NCI-H1092 treated with DMSO at 0.1 percent for 48 hours (cell line): ENCODE measurements around the gene NCAM2.
"Not testable (repeated sequence)": the region's sequence is repeated elsewhere in the genome, so short reads cannot be mapped to it uniquely, and the experiment has no call there.

Experiments
- DNase-seq: peaks from one replicate; lab custom pipeline; 2025; lab: John Stamatoyannopoulos, UW

NCAM2 gene

GRCh38 chr21:21324297-21324696, 326.1 kb downstream of the NCAM2 start:
- no peak for DNase-seq

GRCh38 chr21:21332492-21332891, 334.3 kb downstream of the NCAM2 start:
- no peak for DNase-seq

DNA sequence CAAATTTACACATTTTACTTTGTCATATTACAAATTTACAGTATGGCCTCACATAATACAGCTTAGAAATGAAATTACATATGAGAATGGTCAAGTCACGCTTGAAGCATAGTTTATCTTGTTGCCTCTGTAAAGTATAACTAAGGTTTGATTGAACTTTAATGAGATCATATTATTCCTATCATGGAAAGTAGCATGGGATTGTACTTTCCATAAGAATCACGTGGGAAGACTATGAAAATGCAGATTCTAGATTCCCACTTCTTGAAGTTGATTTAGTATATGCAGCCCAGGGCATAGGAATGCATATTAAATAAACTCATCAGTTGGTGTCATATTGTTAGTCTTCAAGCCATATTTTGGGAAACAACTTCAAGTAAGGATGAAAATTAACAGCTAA, 342.8 kb downstream of the NCAM2 start:
- DNase-seq, result no peak

GRCh38 chr21:21345296-21345695, 347.1 kb downstream of the NCAM2 start:
- no peak for DNase-seq

DNA sequence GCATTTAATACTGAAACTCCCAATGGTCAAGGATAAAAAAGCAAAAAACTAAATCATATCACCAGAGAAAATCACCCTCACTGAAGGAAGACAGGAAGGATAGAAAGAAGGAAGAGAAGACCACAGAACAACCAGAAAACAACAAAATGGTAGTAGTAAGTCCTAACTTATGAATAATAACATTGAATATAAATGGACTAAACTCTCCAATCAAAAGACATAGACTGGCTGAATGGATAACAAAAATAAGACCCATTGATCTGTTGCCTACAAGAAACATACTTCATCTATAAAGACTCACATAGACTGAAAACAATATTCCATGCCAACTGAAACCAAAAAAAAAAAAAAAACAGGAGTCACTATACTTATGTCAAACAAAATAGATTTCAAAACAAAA, 347.7 kb downstream of the NCAM2 start:
- DNase-seq, result no peak

GRCh38 chr21:21366277-21366676, 368.1 kb downstream of the NCAM2 start:
- DNase-seq, result no peak

- DNase-seq, result no peak
These were observed 369.4 kb downstream of the NCAM2 start for GRCh38 chr21:21367583-21367982.

- DNase-seq, result no peak
These were observed 375.8 kb downstream of the NCAM2 start for GRCh38 chr21:21373969-21374368.

- no peak for DNase-seq
These were observed 384.9 kb downstream of the NCAM2 start for GRCh38 chr21:21383126-21383525.

DNA sequence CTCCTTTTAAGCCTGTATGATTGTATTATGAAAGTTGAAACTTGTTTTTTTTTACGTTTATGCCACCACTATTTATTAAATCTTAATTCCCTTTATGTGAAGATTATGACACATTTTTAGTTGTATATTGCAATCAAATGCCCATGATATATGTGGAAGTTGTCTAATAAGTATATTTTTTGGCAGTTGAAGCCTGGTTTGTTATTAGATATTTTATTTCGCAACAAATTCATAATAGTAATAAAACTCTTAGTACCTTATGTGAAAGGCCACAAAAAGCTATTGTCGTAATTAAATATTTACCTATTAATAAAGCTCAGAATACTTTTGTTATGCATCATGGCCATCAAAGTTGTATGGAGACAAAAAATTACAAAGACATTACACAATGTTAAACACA, 386.8 kb downstream of the NCAM2 start:
- no peak for DNase-seq

DNA sequence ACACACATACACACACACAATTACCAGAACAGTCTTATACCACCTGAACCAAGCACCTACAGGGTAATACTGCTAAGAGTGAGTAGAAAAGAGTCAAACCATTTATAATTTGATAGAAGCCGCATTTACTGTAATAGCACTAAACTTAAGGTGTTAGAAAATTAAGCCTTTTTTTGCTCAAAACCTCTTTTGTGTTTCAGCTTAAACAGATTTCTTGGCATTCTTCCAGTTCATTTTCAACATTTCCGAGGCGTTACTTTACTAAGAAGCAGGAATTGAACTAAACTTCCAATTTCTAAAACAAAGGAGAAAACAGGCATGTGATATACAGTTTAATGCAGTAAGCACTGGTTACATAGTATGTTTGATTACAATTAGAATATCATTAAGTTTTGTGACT, 387.2 kb downstream of the NCAM2 start:
- DNase-seq, result no peak

GRCh38 chr21:21387916-21388315, 389.7 kb downstream of the NCAM2 start:
- DNase-seq, result peak; percentile 52

- DNase-seq, result no peak
These were observed 395.9 kb downstream of the NCAM2 start for GRCh38 chr21:21394064-21394463.

- DNase-seq, result no peak
These were observed 398.2 kb downstream of the NCAM2 start for GRCh38 chr21:21396424-21396823.

GRCh38 chr21:21397464-21397863, 399.3 kb downstream of the NCAM2 start:
- no peak for DNase-seq

DNA sequence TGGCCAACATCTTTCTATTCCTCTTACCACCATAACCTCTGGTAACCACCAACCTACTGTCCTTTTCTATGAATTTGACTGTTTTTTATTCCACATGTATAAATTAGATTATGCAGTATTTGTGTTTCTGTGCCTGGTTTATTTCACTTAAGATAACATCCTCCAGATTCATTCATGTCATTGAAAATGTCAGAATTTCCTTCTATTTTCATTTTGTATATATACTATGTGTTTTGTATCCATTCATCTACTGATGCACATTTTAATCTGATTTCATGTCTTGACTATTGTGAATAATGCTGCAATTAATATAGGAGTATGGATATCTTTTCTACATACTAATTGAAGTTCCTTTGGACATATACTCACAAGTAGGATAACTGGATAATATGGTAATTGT, 403.2 kb downstream of the NCAM2 start:
- no peak for DNase-seq

DNA sequence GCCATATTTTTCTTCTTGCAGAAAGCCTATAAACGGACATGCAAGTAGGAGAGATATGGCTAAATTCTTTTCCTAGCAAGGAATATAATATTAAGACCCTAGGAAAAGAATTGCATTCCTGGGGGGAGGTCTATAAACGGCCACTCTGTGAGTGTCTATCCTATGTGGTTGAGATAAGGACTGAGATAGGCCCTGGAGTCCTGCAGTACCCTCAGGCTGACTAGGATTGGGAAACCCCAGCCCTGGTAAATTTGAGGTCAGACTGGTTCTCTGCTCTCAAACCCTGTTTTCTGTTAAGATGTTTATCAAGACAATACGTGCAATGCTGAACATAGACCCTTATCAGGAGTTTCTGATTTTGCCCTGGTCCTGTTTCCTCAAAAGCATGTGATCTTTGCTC, 404.0 kb downstream of the NCAM2 start:
- not testable (repeated sequence) for DNase-seq

DNA sequence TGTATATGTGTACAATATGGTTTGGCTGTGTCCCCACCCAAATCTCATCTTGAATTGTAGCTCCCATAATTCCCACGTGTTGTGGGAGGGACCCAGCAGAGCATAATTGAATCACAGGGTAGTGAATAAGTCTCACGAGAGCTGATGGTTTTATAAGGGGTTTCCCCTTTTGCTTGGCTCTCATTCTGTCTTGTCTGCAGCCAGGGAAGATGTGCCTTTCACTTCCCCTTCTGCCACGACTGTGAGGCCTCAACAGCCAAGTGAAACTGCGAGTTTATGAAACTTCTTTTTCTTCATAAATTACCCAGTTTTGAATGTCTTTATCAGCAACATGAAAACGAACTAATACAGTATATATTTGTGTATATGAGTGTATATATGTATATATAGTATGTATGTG, 406.1 kb downstream of the NCAM2 start:
- DNase-seq, result not testable (repeated sequence)

- DNase-seq, result no peak
These were observed 408.7 kb downstream of the NCAM2 start for GRCh38 chr21:21406921-21407320.

GRCh38 chr21:21412096-21412495, 413.9 kb downstream of the NCAM2 start:
- DNase-seq, result no peak

- DNase-seq, result no peak
These were observed 417.5 kb downstream of the NCAM2 start for GRCh38 chr21:21415741-21416140.

DNA sequence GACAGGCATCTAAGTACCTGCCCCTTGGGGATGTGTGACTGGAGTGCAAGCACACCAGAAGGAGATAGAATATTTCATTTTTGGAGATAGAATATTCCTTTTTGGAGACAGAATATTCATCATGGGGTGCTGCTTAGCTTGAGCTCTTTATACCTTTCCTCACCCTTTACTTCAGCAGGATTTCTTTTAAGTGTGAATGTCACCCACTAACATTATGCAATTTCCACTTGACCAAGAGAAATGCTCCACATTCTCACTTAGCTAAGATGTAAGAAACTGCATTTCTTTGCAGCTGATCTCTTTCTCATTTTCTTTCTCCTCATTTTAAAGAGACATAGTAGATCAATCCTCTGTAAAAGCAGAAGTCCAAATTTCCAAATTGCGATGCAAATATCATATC, 436.7 kb downstream of the NCAM2 start:
- no peak for DNase-seq

GRCh38 chr21:21436012-21436534, 437.9 kb downstream of the NCAM2 start:
- DNase-seq, result no peak

DNA sequence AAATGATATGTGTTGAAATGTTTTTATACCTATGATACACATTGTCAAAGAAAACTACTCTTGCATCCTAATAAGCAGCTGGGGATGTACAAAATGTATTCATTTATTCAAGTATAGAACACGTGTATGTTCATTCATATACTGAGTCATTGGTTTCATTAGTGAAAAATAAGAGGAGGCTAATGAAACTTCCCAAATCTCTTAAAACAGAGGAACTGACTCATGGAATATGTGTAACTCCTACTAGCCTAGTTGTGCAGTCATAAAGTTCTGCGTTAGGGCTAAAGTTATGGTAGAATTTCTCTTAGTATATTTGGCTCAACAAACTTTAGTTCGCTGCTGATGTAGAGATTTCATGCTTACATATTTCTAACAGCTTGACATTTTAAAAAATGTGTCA, 441.6 kb downstream of the NCAM2 start:
- DNase-seq, result no peak

DNA sequence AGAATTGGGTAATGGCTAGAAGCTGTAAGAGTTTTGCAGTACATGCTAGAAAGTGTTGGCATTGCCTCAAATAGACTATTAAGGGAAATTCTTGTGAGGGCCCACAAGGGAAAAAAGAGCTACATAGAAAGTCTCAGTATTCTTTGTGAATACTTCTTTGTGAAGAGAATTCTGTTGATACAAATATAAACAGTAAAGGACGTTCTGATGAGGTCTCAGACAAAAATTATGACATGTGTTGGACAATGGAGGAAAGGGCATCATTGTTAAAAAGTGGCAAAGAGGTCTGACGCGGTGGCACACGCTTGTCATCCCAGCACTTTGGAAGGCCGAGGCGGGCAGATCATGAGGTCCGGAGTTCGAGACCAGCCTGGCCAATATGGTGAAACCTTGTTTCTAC, 458.9 kb downstream of the NCAM2 start:
- DNase-seq, result no peak
